B cell (primary cell): ENCODE results near the gene NFIC. TPM values are rescaled to one million over a fixed set of nuclear protein-coding genes. Genes with fewer than 3 reads are reported as not detected.

Experiments
- ATAC-seq: fragments of 200-7000 bp; cut with Tn5 transposase; one replicate; pipeline ENCODE4 v1.10.0; 2021; ENCODE audit warnings: low read depth, mild to moderate bottlenecking, moderate number of reproducible peaks, moderate library complexity
- CTCF ChIA-PET: fragments of 350-600 bp; sonication (Branson Sonifier 250); formaldehyde crosslinking; loops from one replicate; lab custom pipeline; 2021; ENCODE audit warnings: antibody characterized with exemption, inconsistent platforms; lab: Charles Lee
- POLR2A ChIA-PET: fragments of 350-600 bp; sonication (Branson Sonifier 250); formaldehyde crosslinking; loops from one replicate; lab custom pipeline; 2021; ENCODE audit warnings: antibody characterized with exemption; lab: Charles Lee
- DNase-seq: peaks from one replicate; pipeline ENCODE4 v3.0.0; 2013
- H2AFZ ChIP-seq: 2 replicates; pipeline ENCODE4 v1.6.1; 2012; ENCODE audit warnings: mild to moderate bottlenecking, low read depth, low read length; ENCODE audit not compliant: insufficient read depth, poor library complexity, severe bottlenecking
- H3K27ac ChIP-seq, 2 donors: 1 replicate in 1 of 2; 2 replicates in 1 of 2; pipeline ENCODE4 v1.5.1; 2012 to 2013; ENCODE audit warnings: low read length in 2 of 2, mild to moderate bottlenecking in 2 of 2, moderate library complexity in 1 of 2
- H3K27me3 ChIP-seq, 4 experiments: fragments of 200-600 bp in 1 of 4; sonication (generic) in 1 of 4; replicated peaks in 1 of 4; 1 replicate in 2 of 4; 2 replicates in 2 of 4; pipeline versions ENCODE4 v1.6.1 to v1.7.0; 2013 to 2016; ENCODE audit warnings: low read length in 3 of 4, mild to moderate bottlenecking in 2 of 4, mixed read lengths in 1 of 4, moderate library complexity in 1 of 4; ENCODE audit not compliant: insufficient read depth in 4 of 4, control insufficient read depth in 3 of 4; ENCODE audit errors: control extremely low read depth in 1 of 4
- H3K36me3 ChIP-seq, 2 experiments: replicated peaks in 1 of 2; 1 replicate in 1 of 2; 2 replicates in 1 of 2; pipeline versions ENCODE4 v1.6.1 to v1.7.1; 2013; ENCODE audit warnings: low read length in 1 of 2; ENCODE audit not compliant: insufficient read depth in 2 of 2, control insufficient read depth in 1 of 2; ENCODE audit errors: control extremely low read depth in 1 of 2, extremely low read depth in 1 of 2
- H3K4me1 ChIP-seq, 2 donors: fragments of 200-600 bp in 1 of 2; sonication (generic) in 1 of 2; 1 replicate in 1 of 2; 2 replicates in 1 of 2; pipeline versions ENCODE4 v1.5.1 to v1.6.1; 2013 to 2017; ENCODE audit warnings: low read length in 2 of 2; ENCODE audit not compliant: control insufficient read depth in 2 of 2, insufficient read depth in 2 of 2
- H3K4me2 ChIP-seq: replicated peaks from 2 replicates; pipeline ENCODE3; 2012; ENCODE audit warnings: mild to moderate bottlenecking, low read depth, low read length; ENCODE audit not compliant: poor library complexity, severe bottlenecking
- H3K4me3 ChIP-seq, 5 experiments: fragments of 200-600 bp in 1 of 5; sonication (generic) in 1 of 5; 1 replicate in 3 of 5; 2 replicates in 2 of 5; pipeline versions ENCODE4 v1.5.1 to v1.7.0; 2011 to 2016; ENCODE audit warnings: low read length in 4 of 5, mild to moderate bottlenecking in 4 of 5, low read depth in 2 of 5, control low read depth in 1 of 5, moderate library complexity in 1 of 5; ENCODE audit not compliant: insufficient read depth in 1 of 5; ENCODE audit errors: control extremely low read depth in 1 of 5, extremely low read depth in 1 of 5
- H3K79me2 ChIP-seq: fragments of 200-600 bp; sonication (generic); one replicate; pipeline ENCODE4 v1.6.0; 2016; ENCODE audit warnings: low read length; ENCODE audit not compliant: control insufficient read depth, insufficient read depth
- H3K9ac ChIP-seq: fragments of 200-600 bp; sonication (generic); 2 replicates; pipeline ENCODE4 v1.6.1; 2017; ENCODE audit warnings: mild to moderate bottlenecking, low read length, moderate library complexity
- H3K9me3 ChIP-seq, 3 donors: one replicate each; pipeline versions ENCODE4 v1.6.1 to v1.7.1; 2013; ENCODE audit warnings: low read length in 2 of 3; ENCODE audit not compliant: control insufficient read depth in 2 of 3, insufficient read depth in 1 of 3; ENCODE audit errors: control extremely low read depth in 1 of 3
- H4K20me1 ChIP-seq: 2 replicates; pipeline ENCODE4 v1.6.0; 2012; ENCODE audit warnings: mild to moderate bottlenecking, low read length; ENCODE audit not compliant: insufficient read depth, control insufficient read depth, poor library complexity, severe bottlenecking
- H3K27ac Mint-ChIP-seq: one replicate; pipeline ENCODE4 v1.8.0; 2021; ENCODE audit warnings: mixed read lengths
- H3K27me3 Mint-ChIP-seq: one replicate; pipeline ENCODE4 v1.8.0; 2021; ENCODE audit warnings: mixed read lengths
- H3K4me1 Mint-ChIP-seq: one replicate; pipeline ENCODE4 v1.8.0; 2021; ENCODE audit warnings: mixed read lengths
- H3K4me3 Mint-ChIP-seq: one replicate; pipeline ENCODE4 v1.8.0; 2021; ENCODE audit warnings: mixed read lengths
- H3K9me3 Mint-ChIP-seq: one replicate; pipeline ENCODE4 v1.8.0; 2022; ENCODE audit warnings: mixed read lengths; ENCODE audit not compliant: insufficient read depth
- EZH2 ChIP-seq: IDR thresholded peaks from 2 replicates; pipeline ENCODE4 v1.6.1; 2012; ENCODE audit warnings: borderline replicate concordance, low read depth, mild to moderate bottlenecking, moderate library complexity, low read length; ENCODE audit not compliant: insufficient read depth, poor library complexity, severe bottlenecking
- WGBS: methylation state at CpG from one replicate; pipeline ENCODE4 v1.1.5; 2013; ENCODE audit warnings: missing lambda C conversion rate; ENCODE audit not compliant: insufficient coverage; 5-methylcytosine and 5-hydroxymethylcytosine counted together
- intact Hi-C: fragments of 100-400 bp; cut with micrococcal nuclease; formaldehyde crosslinking; loops from one replicate; pipeline ENCODE4 v1.10.0; 2022
- polyA plus RNA-seq: library from polyadenylated mRNA; depleted of rRNA; stranded (reverse); fragments of >200 nt; gene quantifications from 2 replicates; pipeline ENCODE4 v1.2.3, GENCODE V29; 2012
- total RNA-seq, 2 donors: library from RNA; stranded (reverse); fragments of 120-200 nt in 1 of 2; gene quantifications; 1 replicate in 1 of 2; 2 replicates in 1 of 2; pipeline versions ENCODE4 v1.2.3 to v1.2.4, GENCODE V29; 2013 to 2022
- TF ChIP-seq, protein P1 (sequence below): fragments of 200-600 bp; IDR thresholded peaks from one replicate; pipeline ENCODE4 v1.8.0; 2022; ENCODE audit warnings: antibody characterized with exemption, mild to moderate bottlenecking

The NFIC gene
- total and polyA plus RNA-seq, 2 donors (not counting 1 experiment from before 2014, with no cell fraction given): 3.8 to 23.6 TPM

DNA sequence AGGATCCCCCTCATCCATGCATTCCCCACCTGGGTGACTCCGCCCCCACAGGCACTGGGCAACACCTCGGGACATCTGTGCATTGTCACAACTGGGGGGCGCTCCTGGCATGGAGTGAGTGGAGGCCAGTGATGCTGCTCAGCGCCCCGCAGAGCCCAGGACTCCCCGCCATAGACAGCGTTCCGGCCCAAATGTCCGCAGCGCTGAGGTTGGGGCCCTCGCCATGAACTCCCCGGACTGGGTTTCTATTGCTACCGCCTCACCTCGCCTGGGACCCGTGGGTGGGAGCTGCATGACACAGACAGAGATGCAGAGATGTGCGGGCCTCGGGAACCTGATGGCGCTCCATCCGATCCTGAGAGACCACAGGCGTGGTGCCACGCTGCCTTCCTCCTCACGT, 144.3 kb downstream of the NFIC start:
- H3K27ac ChIP-seq: no peak overlapping the region
- Mint-ChIP-seq H3K9me3 (no peaks in the 10 kb centered on the region), H3K27me3 (no peaks in the 10 kb centered on the region), H3K4me3 (no peak overlapping the region), H3K4me1 (peaks cover 56% of the 10 kb centered on the region), H3K27ac (no peak overlapping the region)
- no peak for TF ChIP-seq EZH2
- TF ChIP-seq, protein P1, sequence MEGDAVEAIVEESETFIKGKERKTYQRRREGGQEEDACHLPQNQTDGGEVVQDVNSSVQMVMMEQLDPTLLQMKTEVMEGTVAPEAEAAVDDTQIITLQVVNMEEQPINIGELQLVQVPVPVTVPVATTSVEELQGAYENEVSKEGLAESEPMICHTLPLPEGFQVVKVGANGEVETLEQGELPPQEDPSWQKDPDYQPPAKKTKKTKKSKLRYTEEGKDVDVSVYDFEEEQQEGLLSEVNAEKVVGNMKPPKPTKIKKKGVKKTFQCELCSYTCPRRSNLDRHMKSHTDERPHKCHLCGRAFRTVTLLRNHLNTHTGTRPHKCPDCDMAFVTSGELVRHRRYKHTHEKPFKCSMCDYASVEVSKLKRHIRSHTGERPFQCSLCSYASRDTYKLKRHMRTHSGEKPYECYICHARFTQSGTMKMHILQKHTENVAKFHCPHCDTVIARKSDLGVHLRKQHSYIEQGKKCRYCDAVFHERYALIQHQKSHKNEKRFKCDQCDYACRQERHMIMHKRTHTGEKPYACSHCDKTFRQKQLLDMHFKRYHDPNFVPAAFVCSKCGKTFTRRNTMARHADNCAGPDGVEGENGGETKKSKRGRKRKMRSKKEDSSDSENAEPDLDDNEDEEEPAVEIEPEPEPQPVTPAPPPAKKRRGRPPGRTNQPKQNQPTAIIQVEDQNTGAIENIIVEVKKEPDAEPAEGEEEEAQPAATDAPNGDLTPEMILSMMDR: no peak
- 95% methylated on average over 22 of the region's 22 CpGs for WGBS
- no peaks in the 10 kb centered on the region for H3K9me3 ChIP-seq
- H3K4me3 ChIP-seq: no peak overlapping the region
- H3K79me2 ChIP-seq: peaks cover 95% of the 10 kb centered on the region
- no peak overlapping the region for H3K4me2 ChIP-seq
- DNase-seq (no peak), ATAC-seq (no peak)
- peaks cover 0 to 38% of the 10 kb centered on the region in 2 experiments for H3K36me3 ChIP-seq
- H3K27me3 ChIP-seq: no peaks in the 10 kb centered on the region
- intact Hi-C loops: no loop called here
- no peak overlapping the region for H2AFZ ChIP-seq
- peaks cover 78% of the 10 kb centered on the region for H4K20me1 ChIP-seq
- no peak overlapping the region for H3K9ac ChIP-seq
- ChIA-PET CTCF (no interaction called here), POLR2A (interaction anchor here (0.6 kb wide), 1 partner anchor 25 kb away, joined by 3 read pairs; no protein-coding TSS in a partner anchor)
- H3K4me1 ChIP-seq: peaks cover 9 to 11% of the 10 kb centered on the region in 2 donors

DNA sequence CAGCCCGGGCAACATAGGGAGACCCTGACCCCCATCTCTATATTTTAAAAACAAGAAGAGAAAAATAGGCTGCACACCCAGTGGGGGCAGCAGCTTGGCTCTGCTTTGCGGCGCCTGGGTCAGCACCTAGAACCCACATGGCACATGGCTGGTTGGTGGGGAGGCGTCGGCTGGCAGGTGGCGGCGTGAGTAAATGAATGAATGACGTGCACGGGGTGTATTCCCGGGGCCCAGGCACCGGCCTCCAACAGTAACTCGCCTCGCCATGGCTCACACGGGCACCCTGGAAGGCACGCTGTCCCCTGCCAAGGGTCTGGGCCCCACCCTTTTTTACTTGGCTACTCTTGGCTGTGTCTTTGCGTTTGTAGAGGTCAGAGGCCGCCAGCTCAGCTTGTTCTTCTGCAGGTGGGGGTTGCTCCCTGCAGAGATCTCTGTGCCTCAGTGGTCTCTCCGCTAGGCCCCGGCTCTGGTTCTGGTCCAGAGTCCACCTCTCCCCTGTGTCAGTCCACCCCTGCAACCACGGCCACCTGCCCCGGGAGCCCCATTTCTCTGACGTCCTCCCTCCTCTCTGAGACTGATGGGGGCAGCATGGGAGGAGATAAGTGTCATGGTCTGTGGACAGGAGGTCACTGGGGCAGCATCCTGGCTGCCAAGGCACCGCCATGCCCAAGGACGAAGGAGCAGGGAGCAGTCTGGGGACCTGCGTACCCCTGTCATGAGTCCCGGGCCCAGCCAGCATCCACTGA, 145.3 kb downstream of the NFIC start:
- no peak overlapping the region for H3K4me3 ChIP-seq
- peaks cover 0 to under 1% (median 0%) of the 10 kb centered on the region in 3 donors for H3K9me3 ChIP-seq
- H3K9ac ChIP-seq: no peak overlapping the region
- no peak for ATAC-seq
- TF ChIP-seq, protein P1: no peak
- no peak for TF ChIP-seq EZH2
- DNase-seq: no peak
- H3K27me3 ChIP-seq: no peaks in the 10 kb centered on the region
- ChIA-PET CTCF (no interaction called here), POLR2A (no interaction called here)
- no peaks in the 10 kb centered on the region for H3K9me3 Mint-ChIP-seq
- no peak overlapping the region for H3K4me3 Mint-ChIP-seq
- H4K20me1 ChIP-seq: peaks cover 88% of the 10 kb centered on the region
- H3K4me1 Mint-ChIP-seq: peaks cover 62% of the 10 kb centered on the region
- peaks cover 16 to 20% of the 10 kb centered on the region in 2 donors for H3K4me1 ChIP-seq
- 96% methylated on average over 24 of the region's 26 CpGs for WGBS
- peaks cover 99% of the 10 kb centered on the region for H3K79me2 ChIP-seq
- no peak overlapping the region for H3K4me2 ChIP-seq
- H3K27me3 Mint-ChIP-seq: no peaks in the 10 kb centered on the region
- H3K27ac Mint-ChIP-seq: no peak overlapping the region
- intact Hi-C loops: no loop called here
- H3K27ac ChIP-seq: no peak overlapping the region
- H3K36me3 ChIP-seq: peaks cover 0 to 39% of the 10 kb centered on the region in 2 experiments
- no peak overlapping the region for H2AFZ ChIP-seq
